SU-DHL-6 (cell line): Measurements from ENCODE around the gene COL15A1.

Experiments used
- H2AFZ ChIP-seq: fragments of 200-600 bp; sonication (generic); 2 replicates; pipeline ENCODE4 v1.6.1; 2014; ENCODE audit warnings: low read depth, mild to moderate bottlenecking, moderate library complexity, mixed read lengths, antibody characterized with exemption, low read length; ENCODE audit not compliant: severe bottlenecking
- H3F3A ChIP-seq: fragments of 200-600 bp; shearing (Covaris generic); 2 replicates; pipeline ENCODE4 v1.6.0; 2016; ENCODE audit warnings: antibody characterized with exemption, mild to moderate bottlenecking; ENCODE audit not compliant: insufficient read depth
- H3K27ac ChIP-seq: fragments of 200-600 bp; sonication (generic); 2 replicates; pipeline ENCODE4 v1.5.1; 2016; ENCODE audit warnings: low read depth, mild to moderate bottlenecking, low read length, moderate library complexity, mixed read lengths
- H3K27me3 ChIP-seq: fragments of 200-600 bp; sonication (generic), shearing (Covaris generic); 2 replicates; pipeline ENCODE4 v1.6.0; 2014; ENCODE audit warnings: mild to moderate bottlenecking, low read length
- H3K36me3 ChIP-seq: fragments of 200-600 bp; sonication (generic); 2 replicates; pipeline ENCODE4 v1.6.1; 2014; ENCODE audit warnings: mild to moderate bottlenecking, low read length, mixed read lengths
- H3K4me2 ChIP-seq: fragments of 300-600, 200-600 bp; shearing (Covaris generic), sonication (generic); 2 replicates; pipeline ENCODE4 v1.6.0; 2014; ENCODE audit warnings: low read length, low read depth, mild to moderate bottlenecking; ENCODE audit not compliant: poor library complexity, severe bottlenecking
- H3K4me3 ChIP-seq: fragments of 200-600 bp; sonication (generic); 2 replicates; pipeline ENCODE4 v1.5.1; 2014; ENCODE audit warnings: antibody characterized with exemption, low read length, mild to moderate bottlenecking, mixed read lengths; ENCODE audit not compliant: insufficient read depth, poor library complexity, severe bottlenecking
- H3K79me2 ChIP-seq: fragments of 200-600 bp; sonication (generic); 2 replicates; pipeline ENCODE4 v1.6.1; 2014; ENCODE audit warnings: mild to moderate bottlenecking, low read length, moderate library complexity; ENCODE audit not compliant: insufficient read depth
- H3K9ac ChIP-seq: fragments of 200-600 bp; sonication (generic); 2 replicates; pipeline ENCODE4 v1.7.0; 2014; ENCODE audit warnings: mild to moderate bottlenecking, low read length
- H3K9me2 ChIP-seq: fragments of 200-600 bp; sonication (generic); replicated peaks from 2 replicates; pipeline ENCODE4 v1.6.1; 2014; ENCODE audit warnings: low read length; ENCODE audit not compliant: insufficient read depth
- H3K9me3 ChIP-seq: fragments of 200-600 bp; sonication (generic); 2 replicates; pipeline ENCODE4 v1.6.1; 2014; ENCODE audit warnings: low read length, mixed read lengths; ENCODE audit not compliant: insufficient read depth
- H4K20me1 ChIP-seq: fragments of 200-600 bp; sonication (generic); 2 replicates; pipeline ENCODE4 v1.6.1; 2014; ENCODE audit warnings: low read depth, mild to moderate bottlenecking, antibody characterized with exemption, low read length, moderate library complexity, mixed read lengths
- CTCF ChIP-seq: fragments of 200-600 bp; sonication (generic); IDR thresholded peaks from one replicate; pipeline ENCODE4 v1.5.1; 2017; ENCODE audit warnings: antibody characterized with exemption, mild to moderate bottlenecking, low read length, moderate library complexity; ENCODE audit not compliant: insufficient read depth, poor library complexity, severe bottlenecking
- EZH2phosphoT487 ChIP-seq: fragments of 200-600 bp; sonication (generic), shearing (Covaris generic); conservative IDR thresholded peaks from 2 replicates; pipeline ENCODE4 v1.6.1; 2018; ENCODE audit warnings: mild to moderate bottlenecking, antibody characterized with exemption, low read length, moderate library complexity, mixed read lengths

Gene COL15A1

GRCh38 chr9:99083051-99083450 lies 139.3 kb downstream of the COL15A1 start:
- H3K36me3 ChIP-seq, result no peaks in the 10 kb centered on the region
- no peaks in the 10 kb centered on the region for H3F3A ChIP-seq
- H3K9ac ChIP-seq, result no peak overlapping the region
- no peak overlapping the region for H3K4me3 ChIP-seq
- H3K9me2 ChIP-seq, result no peaks in the 10 kb centered on the region
- H3K27me3 ChIP-seq, result no peaks in the 10 kb centered on the region
- no peaks in the 10 kb centered on the region for H3K9me3 ChIP-seq
- no peak overlapping the region for H3K27ac ChIP-seq
- H3K79me2 ChIP-seq, result no peaks in the 10 kb centered on the region
- H3K4me2 ChIP-seq, result no peak overlapping the region
- H4K20me1 ChIP-seq, result no peaks in the 10 kb centered on the region
- no peak overlapping the region for H2AFZ ChIP-seq
- TF ChIP-seq CTCF (no peak), EZH2phosphoT487 (no peak)

GRCh38 chr9:99085949-99086948 lies 142.5 kb downstream of the COL15A1 start:
- Histone ChIP-seq H3K36me3 (no peaks in the 10 kb centered on the region), H3K79me2 (no peaks in the 10 kb centered on the region), H2AFZ (no peak overlapping the region), H3F3A (no peaks in the 10 kb centered on the region), H3K4me2 (no peak overlapping the region), H3K4me3 (no peak overlapping the region), H3K27me3 (no peaks in the 10 kb centered on the region), H3K27ac (no peak overlapping the region), H3K9me3 (no peaks in the 10 kb centered on the region), H4K20me1 (no peaks in the 10 kb centered on the region), H3K9me2 (no peaks in the 10 kb centered on the region), H3K9ac (no peak overlapping the region)
- TF ChIP-seq CTCF (no peak), EZH2phosphoT487 (no peak)

GRCh38 chr9:99087462-99087861 lies 143.8 kb downstream of the COL15A1 start:
- TF ChIP-seq CTCF (no peak), EZH2phosphoT487 (no peak)
- H3K9ac ChIP-seq, result no peak overlapping the region
- no peaks in the 10 kb centered on the region for H4K20me1 ChIP-seq
- H3K4me2 ChIP-seq, result no peak overlapping the region
- H3K27me3 ChIP-seq, result no peaks in the 10 kb centered on the region
- H3K36me3 ChIP-seq, result no peaks in the 10 kb centered on the region
- no peaks in the 10 kb centered on the region for H3K9me3 ChIP-seq
- H3K4me3 ChIP-seq, result no peak overlapping the region
- no peaks in the 10 kb centered on the region for H3F3A ChIP-seq
- H2AFZ ChIP-seq, result no peak overlapping the region
- no peaks in the 10 kb centered on the region for H3K9me2 ChIP-seq
- H3K79me2 ChIP-seq, result no peaks in the 10 kb centered on the region
- no peak overlapping the region for H3K27ac ChIP-seq
